HUES64 (cell line): Measurements from ENCODE around the gene CHAC1.
A peak's percentile ranks its signal among the peaks of the same experiment; 100 is the strongest.

Experiments
- H3K27ac ChIP-seq: 2 replicates; pipeline ENCODE4 v1.7.0; 2013; ENCODE audit warnings: low read depth, low read length, inconsistent platforms
- H3K27me3 ChIP-seq: 2 replicates; pipeline ENCODE4 v1.6.1; 2013; ENCODE audit warnings: mild to moderate bottlenecking, low read length; ENCODE audit not compliant: insufficient read depth
- H3K36me3 ChIP-seq: 2 replicates; pipeline ENCODE4 v1.6.1; 2013; ENCODE audit warnings: mild to moderate bottlenecking, low read length; ENCODE audit not compliant: insufficient read depth
- H3K4me1 ChIP-seq: 2 replicates; pipeline ENCODE4 v1.6.1; 2013; ENCODE audit warnings: mild to moderate bottlenecking, low read length, moderate library complexity; ENCODE audit not compliant: insufficient read depth
- H3K4me3 ChIP-seq: 2 replicates; pipeline ENCODE4 v1.5.1; 2013; ENCODE audit warnings: mild to moderate bottlenecking, low read length, moderate library complexity
- H3K9ac ChIP-seq: 2 replicates; pipeline ENCODE4 v1.6.1; 2013; ENCODE audit warnings: mild to moderate bottlenecking, low read depth, low read length
- H3K9me3 ChIP-seq: 2 replicates; pipeline ENCODE4 v1.6.1; 2013; ENCODE audit warnings: low read depth, low read length; ENCODE audit not compliant: insufficient read depth
- WGBS: fragments of 150-250, 120-280 bp; methylation state at CpG from one replicate; pipeline ENCODE4 v1.1.7; 2013; ENCODE audit warnings: missing lambda C conversion rate; 5-methylcytosine and 5-hydroxymethylcytosine counted together

Gene CHAC1

DNA sequence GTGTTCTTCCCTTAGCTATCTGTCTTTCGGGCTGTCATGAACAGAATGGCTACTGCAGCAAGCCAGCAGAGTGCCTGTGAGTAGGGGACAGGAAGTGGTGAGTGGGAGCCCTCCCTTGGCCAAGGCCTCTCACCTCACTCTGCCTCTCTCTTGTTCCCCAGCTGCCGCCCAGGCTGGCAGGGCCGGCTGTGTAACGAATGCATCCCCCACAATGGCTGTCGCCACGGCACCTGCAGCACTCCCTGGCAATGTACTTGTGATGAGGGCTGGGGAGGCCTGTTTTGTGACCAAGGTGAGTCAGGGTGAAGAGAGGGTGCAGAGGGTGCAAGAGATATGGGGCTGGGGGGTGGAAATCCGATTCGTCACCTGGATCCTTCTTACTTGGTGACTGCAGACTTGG lies 21.1 kb upstream of the CHAC1 start:
- Histone ChIP-seq H3K27ac (no peak overlapping the region), H3K27me3 (peaks cover 85% of the 10 kb centered on the region), H3K4me3 (no peak overlapping the region), H3K4me1 (peaks cover 13% of the 10 kb centered on the region; the same call in 1 of the 2 replicates), H3K36me3 (no peaks in the 10 kb centered on the region), H3K9ac (no peak overlapping the region), H3K9me3 (no peaks in the 10 kb centered on the region)
- WGBS = 67% methylated on average over 7 of the region's 8 CpGs

DNA sequence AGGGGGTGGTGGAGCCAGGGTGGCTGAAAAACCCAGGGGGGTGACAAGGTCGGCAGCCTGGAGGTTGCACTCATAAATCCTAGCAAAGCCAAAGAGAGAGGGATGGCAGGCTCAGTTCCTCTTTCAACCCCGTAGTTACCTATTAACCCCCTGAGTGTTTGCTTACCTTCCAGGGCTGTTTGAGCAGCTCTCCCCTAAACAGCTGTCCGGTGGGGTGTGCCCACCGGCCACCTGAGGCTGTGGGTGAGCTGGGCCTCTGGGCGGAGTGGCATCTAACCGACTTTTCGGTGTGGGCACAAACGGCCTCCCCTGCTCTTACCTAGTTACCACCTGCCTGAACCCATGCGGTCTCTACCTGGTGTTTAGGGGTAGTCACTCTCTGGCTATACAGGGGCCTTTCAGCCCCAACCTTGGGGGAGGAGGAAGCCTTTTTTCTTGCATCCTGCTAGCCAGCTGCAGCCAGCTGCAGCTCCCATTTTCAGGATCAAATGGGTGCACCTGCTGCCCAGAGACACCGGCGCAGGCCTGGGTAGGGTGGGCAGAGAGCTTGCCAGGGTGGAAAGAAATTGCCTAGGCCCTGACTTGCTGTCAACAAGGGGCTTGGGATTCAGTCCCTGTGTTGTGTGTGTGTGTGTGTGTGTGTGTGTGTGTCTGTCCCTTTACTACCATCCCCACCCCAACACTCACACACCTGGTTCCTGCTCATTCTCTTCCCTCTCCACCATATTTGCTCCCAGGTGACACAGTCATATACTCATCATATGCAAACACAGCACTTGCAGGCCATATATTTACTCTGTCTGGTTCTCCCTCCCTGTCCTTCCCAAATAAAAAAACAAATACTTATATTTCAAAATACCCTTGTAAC lies 20.4 kb upstream of the CHAC1 start:
- Histone ChIP-seq H3K4me3 (no peak overlapping the region), H3K9ac (no peak overlapping the region), H3K9me3 (no peaks in the 10 kb centered on the region), H3K36me3 (no peaks in the 10 kb centered on the region), H3K4me1 (peaks cover 11% of the 10 kb centered on the region; the same call in 1 of the 2 replicates), H3K27ac (no peak overlapping the region), H3K27me3 (peaks cover 78% of the 10 kb centered on the region)
- 82% methylated on average over 10 of the region's 11 CpGs for WGBS

DNA sequence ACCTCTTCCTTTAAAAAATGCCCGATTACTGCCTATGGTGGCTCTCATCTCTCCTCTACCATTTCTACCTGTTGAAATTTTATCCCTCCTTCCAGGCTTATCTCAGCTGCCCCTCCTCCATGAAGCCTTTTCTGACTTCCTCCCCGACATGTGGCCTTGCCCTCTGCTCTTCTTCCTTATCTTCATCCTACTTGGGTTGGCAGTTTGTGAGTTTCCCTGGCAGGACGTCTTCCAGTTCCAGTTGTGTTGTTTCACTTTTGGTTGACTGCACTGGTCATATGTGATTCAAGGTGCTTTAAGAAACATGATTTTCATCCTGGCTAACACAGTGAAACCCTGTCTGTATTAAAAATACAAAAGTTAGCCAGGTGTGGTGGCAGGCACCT lies 19.8 kb upstream of the CHAC1 start:
- no peaks in the 10 kb centered on the region for H3K9me3 ChIP-seq
- H3K4me1 ChIP-seq = peaks cover 11% of the 10 kb centered on the region; the same call in 1 of the 2 replicates
- WGBS = 87% methylated on average over 3 of the region's 3 CpGs
- no peak overlapping the region for H3K9ac ChIP-seq
- H3K27ac ChIP-seq = no peak overlapping the region
- peaks cover 72% of the 10 kb centered on the region for H3K27me3 ChIP-seq
- H3K36me3 ChIP-seq = no peaks in the 10 kb centered on the region
- no peak overlapping the region for H3K4me3 ChIP-seq

DNA sequence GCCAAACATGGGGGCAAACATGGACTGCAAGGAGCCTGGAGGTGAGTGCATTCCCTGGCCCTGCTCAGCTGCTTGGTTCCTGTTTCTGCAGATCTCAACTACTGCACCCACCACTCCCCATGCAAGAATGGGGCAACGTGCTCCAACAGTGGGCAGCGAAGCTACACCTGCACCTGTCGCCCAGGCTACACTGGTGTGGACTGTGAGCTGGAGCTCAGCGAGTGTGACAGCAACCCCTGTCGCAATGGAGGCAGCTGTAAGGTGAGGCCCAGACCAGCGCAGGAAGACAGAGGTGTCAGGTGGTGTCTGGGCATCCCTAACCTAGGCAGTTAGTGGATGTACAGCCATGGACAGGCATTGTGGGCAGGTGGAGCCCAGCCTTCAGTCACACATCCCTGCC lies 18.8 kb upstream of the CHAC1 start:
- H3K4me1 ChIP-seq = peaks cover 11% of the 10 kb centered on the region; the same call in 1 of the 2 replicates
- no peaks in the 10 kb centered on the region for H3K36me3 ChIP-seq
- H3K27me3 ChIP-seq = peaks cover 62% of the 10 kb centered on the region
- 90% methylated on average over 6 of the region's 6 CpGs for WGBS
- H3K4me3 ChIP-seq = no peak overlapping the region
- H3K27ac ChIP-seq = no peak overlapping the region
- H3K9ac ChIP-seq = no peak overlapping the region
- H3K9me3 ChIP-seq = no peaks in the 10 kb centered on the region

DNA sequence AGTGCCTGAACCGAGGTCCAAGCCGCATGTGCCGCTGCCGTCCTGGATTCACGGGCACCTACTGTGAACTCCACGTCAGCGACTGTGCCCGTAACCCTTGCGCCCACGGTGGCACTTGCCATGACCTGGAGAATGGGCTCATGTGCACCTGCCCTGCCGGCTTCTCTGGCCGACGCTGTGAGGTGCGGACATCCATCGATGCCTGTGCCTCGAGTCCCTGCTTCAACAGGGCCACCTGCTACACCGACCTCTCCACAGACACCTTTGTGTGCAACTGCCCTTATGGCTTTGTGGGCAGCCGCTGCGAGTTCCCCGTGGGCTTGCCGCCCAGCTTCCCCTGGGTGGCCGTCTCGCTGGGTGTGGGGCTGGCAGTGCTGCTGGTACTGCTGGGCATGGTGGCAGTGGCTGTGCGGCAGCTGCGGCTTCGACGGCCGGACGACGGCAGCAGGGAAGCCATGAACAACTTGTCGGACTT lies 17.0 kb upstream of the CHAC1 start:
- Histone ChIP-seq H3K9me3 (no peaks in the 10 kb centered on the region), H3K36me3 (no peaks in the 10 kb centered on the region), H3K4me3 (no peak overlapping the region), H3K9ac (no peak overlapping the region), H3K27me3 (peaks cover 61% of the 10 kb centered on the region), H3K27ac (no peak overlapping the region), H3K4me1 (peaks cover 6% of the 10 kb centered on the region; the same call in 1 of the 2 replicates)
- 95% methylated on average over 31 of the region's 31 CpGs for WGBS

DNA sequence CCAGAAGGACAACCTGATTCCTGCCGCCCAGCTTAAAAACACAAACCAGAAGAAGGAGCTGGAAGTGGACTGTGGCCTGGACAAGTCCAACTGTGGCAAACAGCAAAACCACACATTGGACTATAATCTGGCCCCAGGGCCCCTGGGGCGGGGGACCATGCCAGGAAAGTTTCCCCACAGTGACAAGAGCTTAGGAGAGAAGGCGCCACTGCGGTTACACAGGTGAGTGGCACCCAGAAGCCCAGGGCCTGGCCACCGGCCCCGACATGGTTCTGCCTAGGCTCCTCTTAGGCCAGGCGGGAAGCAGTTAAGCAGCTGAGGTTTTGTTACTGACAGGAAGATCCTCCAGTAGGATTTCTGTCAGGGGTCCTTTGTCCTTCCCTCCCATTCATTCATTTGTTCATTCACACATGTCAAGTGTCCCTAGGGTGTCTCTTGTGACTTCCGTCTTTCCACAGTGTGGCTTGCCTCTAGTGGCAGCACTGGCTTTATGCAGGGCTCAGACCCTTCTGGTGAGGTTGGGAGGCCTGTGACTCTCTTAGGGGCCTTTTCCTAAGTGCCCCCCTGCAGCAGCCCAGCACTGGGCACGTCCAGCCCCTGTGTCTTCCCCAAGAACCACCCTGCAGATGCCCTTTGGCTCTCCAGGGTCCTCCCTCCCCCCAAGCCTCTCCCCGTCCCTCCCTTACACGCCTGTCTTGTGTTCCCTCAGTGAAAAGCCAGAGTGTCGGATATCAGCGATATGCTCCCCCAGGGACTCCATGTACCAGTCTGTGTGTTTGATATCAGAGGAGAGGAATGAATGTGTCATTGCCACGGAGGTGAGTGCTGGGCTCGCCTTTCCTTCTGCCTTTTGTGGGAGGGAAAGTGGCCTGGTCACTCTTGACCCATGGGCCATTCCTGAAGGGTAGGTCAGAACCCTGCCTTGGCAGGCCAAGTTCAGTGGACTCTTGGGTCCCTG lies 16.3 kb upstream of the CHAC1 start:
- Histone ChIP-seq H3K27ac (no peak overlapping the region), H3K9me3 (no peaks in the 10 kb centered on the region), H3K9ac (no peak overlapping the region), H3K4me1 (peaks cover 6% of the 10 kb centered on the region; the same call in 1 of the 2 replicates), H3K4me3 (no peak overlapping the region), H3K27me3 (peaks cover 56% of the 10 kb centered on the region), H3K36me3 (no peaks in the 10 kb centered on the region)
- 85% methylated on average over 15 of the region's 15 CpGs for WGBS

DNA sequence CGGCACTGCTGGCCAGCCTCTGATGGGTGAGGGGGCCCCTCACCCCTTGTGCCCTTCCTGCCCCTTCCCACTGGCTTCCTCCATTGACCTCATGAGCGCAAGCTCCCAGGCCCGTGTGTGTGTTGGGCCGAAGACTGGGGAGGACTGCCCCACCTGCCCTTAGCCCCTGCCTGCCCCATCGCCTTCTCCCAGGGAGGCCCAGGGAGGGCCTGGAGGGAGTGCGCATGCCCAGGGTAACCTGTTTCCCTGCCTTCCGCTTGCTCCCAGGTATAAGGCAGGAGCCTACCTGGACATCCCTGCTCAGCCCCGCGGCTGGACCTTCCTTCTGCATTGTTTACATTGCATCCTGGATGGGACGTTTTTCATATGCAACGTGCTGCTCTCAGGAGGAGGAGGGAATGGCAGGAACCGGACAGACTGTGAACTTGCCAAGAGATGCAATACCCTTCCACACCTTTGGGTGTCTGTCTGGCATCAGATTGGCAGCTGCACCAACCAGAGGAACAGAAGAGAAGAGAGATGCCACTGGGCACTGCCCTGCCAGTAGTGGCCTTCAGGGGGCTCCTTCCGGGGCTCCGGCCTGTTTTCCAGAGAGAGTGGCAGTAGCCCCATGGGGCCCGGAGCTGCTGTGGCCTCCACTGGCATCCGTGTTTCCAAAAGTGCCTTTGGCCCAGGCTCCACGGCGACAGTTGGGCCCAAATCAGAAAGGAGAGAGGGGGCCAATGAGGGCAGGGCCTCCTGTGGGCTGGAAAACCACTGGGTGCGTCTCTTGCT lies 15.3 kb upstream of the CHAC1 start:
- H3K36me3 ChIP-seq = no peaks in the 10 kb centered on the region
- H3K9ac ChIP-seq = no peak overlapping the region
- 79% methylated on average over 19 of the region's 19 CpGs for WGBS
- no peak overlapping the region for H3K27ac ChIP-seq
- peaks cover 13% of the 10 kb centered on the region; the same call in 1 of the 2 replicates for H3K4me1 ChIP-seq
- no peak overlapping the region for H3K4me3 ChIP-seq
- peaks cover 55% of the 10 kb centered on the region for H3K27me3 ChIP-seq
- no peaks in the 10 kb centered on the region for H3K9me3 ChIP-seq

DNA sequence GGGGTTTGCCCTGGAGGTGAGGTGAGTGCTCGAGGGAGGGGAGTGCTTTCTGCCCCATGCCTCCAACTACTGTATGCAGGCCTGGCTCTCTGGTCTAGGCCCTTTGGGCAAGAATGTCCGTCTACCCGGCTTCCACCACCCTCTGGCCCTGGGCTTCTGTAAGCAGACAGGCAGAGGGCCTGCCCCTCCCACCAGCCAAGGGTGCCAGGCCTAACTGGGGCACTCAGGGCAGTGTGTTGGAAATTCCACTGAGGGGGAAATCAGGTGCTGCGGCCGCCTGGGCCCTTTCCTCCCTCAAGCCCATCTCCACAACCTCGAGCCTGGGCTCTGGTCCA lies 14.8 kb upstream of the CHAC1 start:
- Histone ChIP-seq H3K9me3 (no peaks in the 10 kb centered on the region), H3K9ac (no peak overlapping the region), H3K4me1 (peaks cover 13% of the 10 kb centered on the region; the same call in 1 of the 2 replicates), H3K27ac (no peak overlapping the region), H3K36me3 (no peaks in the 10 kb centered on the region), H3K4me3 (no peak overlapping the region), H3K27me3 (peaks cover 55% of the 10 kb centered on the region)
- WGBS = 96% methylated on average over 6 of the region's 6 CpGs

DNA sequence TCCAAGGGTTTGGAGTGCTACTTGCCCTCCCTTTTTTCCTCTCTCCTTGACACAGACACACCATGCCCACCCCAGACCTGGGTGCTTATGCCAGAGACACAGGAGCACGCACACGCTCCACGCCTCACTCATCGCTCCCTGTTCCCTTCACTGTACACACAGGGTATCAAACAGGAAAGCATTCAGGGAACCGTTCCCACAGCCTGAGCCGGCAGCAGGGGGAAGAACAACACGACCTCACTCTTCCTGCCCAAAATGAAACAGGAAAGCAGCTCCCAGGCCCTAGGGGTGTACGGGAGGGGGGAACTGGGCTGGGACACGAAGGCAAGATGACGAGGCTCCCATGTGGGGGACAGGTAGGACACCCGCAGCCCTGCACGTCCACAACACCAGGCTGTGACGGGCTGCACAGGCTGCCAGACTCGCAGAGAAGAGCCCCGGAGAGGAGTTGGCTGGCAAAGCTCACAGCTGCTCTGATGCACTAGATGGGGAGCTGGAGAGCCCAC lies 12.9 kb upstream of the CHAC1 start:
- Histone ChIP-seq H3K36me3 (no peaks in the 10 kb centered on the region), H3K4me1 (peaks cover 13% of the 10 kb centered on the region; the same call in 1 of the 2 replicates), H3K4me3 (no peak overlapping the region), H3K27me3 (peaks cover 49% of the 10 kb centered on the region), H3K9ac (no peak overlapping the region), H3K27ac (no peak overlapping the region), H3K9me3 (no peaks in the 10 kb centered on the region)
- WGBS = 81% methylated on average over 15 of the region's 15 CpGs

DNA sequence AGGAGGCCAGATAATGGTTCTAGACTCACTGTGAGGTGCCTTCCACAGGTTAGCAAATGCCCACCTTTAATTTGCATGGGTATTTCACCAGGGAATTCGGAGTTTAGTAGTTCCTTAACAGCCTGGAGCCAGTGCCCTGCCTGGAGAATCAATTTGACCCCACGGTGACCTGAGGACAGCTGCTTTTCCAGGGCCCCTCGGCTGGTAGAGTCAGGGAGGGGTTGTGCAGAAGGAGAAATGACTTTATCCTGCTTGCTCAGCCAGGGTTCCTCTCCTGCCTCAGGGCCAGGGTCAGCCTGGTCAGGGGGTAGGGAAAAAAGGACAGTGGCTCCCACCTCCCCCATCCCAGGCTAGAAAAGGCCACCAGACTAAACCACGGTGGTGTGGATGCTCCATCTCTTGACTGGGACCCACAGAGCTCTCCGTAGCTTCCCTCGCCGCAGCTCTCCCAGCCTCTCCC lies 12.2 kb upstream of the CHAC1 start:
- Histone ChIP-seq H3K36me3 (no peaks in the 10 kb centered on the region), H3K4me3 (peak overlapping the region; percentile 56), H3K9ac (peak overlapping the region; percentile 84), H3K27me3 (peaks cover 45% of the 10 kb centered on the region), H3K9me3 (no peaks in the 10 kb centered on the region), H3K4me1 (peaks cover 13% of the 10 kb centered on the region; the same call in 1 of the 2 replicates), H3K27ac (peak overlapping the region; percentile 32; the same call in 1 of the 2 replicates)
- 32% methylated on average over 7 of the region's 7 CpGs for WGBS
